Lower leg skin (tissue), 3 donors: Measurements from ENCODE around the gene DHDH.

Experiments
- POLR2A ChIP-seq, 2 donors: fragments of 450-650 bp; IDR thresholded peaks; one replicate each; pipeline ENCODE4 v1.6.1; 2016 to 2017; ENCODE audit warnings: antibody characterized with exemption in 2 of 2, mild to moderate bottlenecking in 1 of 2, moderate library complexity in 1 of 2
- TF ChIP-seq, protein P1 (sequence below), 3 donors: fragments of 450-650 bp; IDR thresholded peaks; one replicate each; pipeline ENCODE4 v1.5.1; 2016; ENCODE audit warnings: antibody characterized with exemption in 3 of 3, mild to moderate bottlenecking in 3 of 3, moderate library complexity in 2 of 3

DNA sequence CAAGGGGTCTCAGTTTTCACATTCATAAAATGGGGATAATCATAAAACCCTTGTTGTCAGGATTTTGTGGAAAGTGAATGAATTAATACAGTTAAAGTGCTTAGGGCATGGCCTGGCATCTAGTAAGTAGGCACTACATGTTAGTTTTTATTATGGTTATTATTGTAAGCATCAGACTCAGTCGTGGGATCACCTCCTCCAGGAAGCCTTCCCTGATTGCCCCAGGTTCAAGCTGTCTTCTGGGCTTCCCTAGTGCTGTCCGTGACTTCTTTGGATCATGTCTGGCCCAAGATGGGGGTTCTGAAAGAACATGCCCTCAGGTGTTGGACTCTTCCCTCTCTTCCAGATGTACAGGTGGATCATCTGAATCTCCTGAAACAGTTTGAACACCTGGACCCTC is 22.7 kb upstream of the DHDH start:
- TF ChIP-seq, protein P1, sequence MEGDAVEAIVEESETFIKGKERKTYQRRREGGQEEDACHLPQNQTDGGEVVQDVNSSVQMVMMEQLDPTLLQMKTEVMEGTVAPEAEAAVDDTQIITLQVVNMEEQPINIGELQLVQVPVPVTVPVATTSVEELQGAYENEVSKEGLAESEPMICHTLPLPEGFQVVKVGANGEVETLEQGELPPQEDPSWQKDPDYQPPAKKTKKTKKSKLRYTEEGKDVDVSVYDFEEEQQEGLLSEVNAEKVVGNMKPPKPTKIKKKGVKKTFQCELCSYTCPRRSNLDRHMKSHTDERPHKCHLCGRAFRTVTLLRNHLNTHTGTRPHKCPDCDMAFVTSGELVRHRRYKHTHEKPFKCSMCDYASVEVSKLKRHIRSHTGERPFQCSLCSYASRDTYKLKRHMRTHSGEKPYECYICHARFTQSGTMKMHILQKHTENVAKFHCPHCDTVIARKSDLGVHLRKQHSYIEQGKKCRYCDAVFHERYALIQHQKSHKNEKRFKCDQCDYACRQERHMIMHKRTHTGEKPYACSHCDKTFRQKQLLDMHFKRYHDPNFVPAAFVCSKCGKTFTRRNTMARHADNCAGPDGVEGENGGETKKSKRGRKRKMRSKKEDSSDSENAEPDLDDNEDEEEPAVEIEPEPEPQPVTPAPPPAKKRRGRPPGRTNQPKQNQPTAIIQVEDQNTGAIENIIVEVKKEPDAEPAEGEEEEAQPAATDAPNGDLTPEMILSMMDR (IDR thresholded peaks at IDR 0.05), result no peak
- TF ChIP-seq POLR2A (IDR thresholded peaks at IDR 0.05), result no peak
